MCF 10A (cell line): ENCODE measurements around the gene FBXO5. TPM values are rescaled to one million over a fixed set of nuclear protein-coding genes. Genes with fewer than 3 reads are reported as not detected.

Experiments
- BruUV-seq: library from RNA; stranded (reverse); fragments of 400-500 nt; replicated peaks from 2 replicates; lab custom pipeline; 2021; lab: Mats Ljungman, UMichigan
- CTCF ChIA-PET: fragments of 300-600 bp; sonication (Branson Sonifier 250); formaldehyde crosslinking; extraction: SDS; loops from one replicate; lab custom pipeline; 2021; ENCODE audit warnings: antibody characterized with exemption, inconsistent platforms; lab: Yijun Ruan, JAX
- POLR2A ChIA-PET: fragments of 300-600, 350-650 bp; sonication (Branson Sonifier 250); formaldehyde crosslinking; extraction: SDS; loops from one replicate; lab custom pipeline; 2020; ENCODE audit warnings: antibody characterized with exemption, inconsistent platforms; lab: Yijun Ruan, JAX
- DNase-seq: peaks from one replicate; pipeline ENCODE4 v3.0.0-alpha.2; 2018; ENCODE audit not compliant: unreplicated experiment
- H3K27ac Mint-ChIP-seq: one replicate; pipeline ENCODE4 v1.8.0; 2022; ENCODE audit warnings: mild to moderate bottlenecking, low read depth, mixed read lengths; ENCODE audit not compliant: unreplicated experiment
- H3K27me3 Mint-ChIP-seq: one replicate; pipeline ENCODE4 v1.8.0; 2022; ENCODE audit warnings: mixed read lengths; ENCODE audit not compliant: insufficient read depth, unreplicated experiment
- H3K36me3 Mint-ChIP-seq: one replicate; pipeline ENCODE4 v1.8.0; 2022; ENCODE audit warnings: mild to moderate bottlenecking, moderate library complexity, mixed read lengths; ENCODE audit not compliant: insufficient read depth, unreplicated experiment
- H3K4me1 Mint-ChIP-seq: one replicate; pipeline ENCODE4 v1.8.0; 2022; ENCODE audit warnings: mixed read lengths; ENCODE audit not compliant: insufficient read depth, unreplicated experiment
- H3K4me3 Mint-ChIP-seq: one replicate; pipeline ENCODE4 v1.8.0; 2022; ENCODE audit warnings: mild to moderate bottlenecking, moderate library complexity, mixed read lengths; ENCODE audit not compliant: unreplicated experiment
- H3K9me3 Mint-ChIP-seq: one replicate; pipeline ENCODE4 v1.8.0; 2022; ENCODE audit warnings: mixed read lengths; ENCODE audit not compliant: unreplicated experiment
- CTCF ChIP-seq: fragments of 200-600 bp; IDR thresholded peaks from one replicate; pipeline ENCODE4 v1.8.0; 2022; ENCODE audit warnings: antibody characterized with exemption, mild to moderate bottlenecking; ENCODE audit not compliant: unreplicated experiment
- intact Hi-C: fragments of 100-400 bp; cut with micrococcal nuclease; formaldehyde crosslinking; loops from 2 replicates; pipeline ENCODE4 v1.14.1; 2022
- total RNA-seq: library from RNA; stranded (reverse); gene quantifications from 2 replicates; pipeline ENCODE4 v1.2.3, GENCODE V29; 2022

Gene FBXO5
- total RNA-seq, 1 experiment from 2014 or later: 16.4 TPM

- Mint-ChIP-seq H3K36me3 (no peaks in the 10 kb centered on the region), H3K4me3 (no peak overlapping the region), H3K27ac (no peak overlapping the region), H3K27me3 (peaks cover 20% of the 10 kb centered on the region), H3K9me3 (no peaks in the 10 kb centered on the region), H3K4me1 (no peaks in the 10 kb centered on the region)
- no peak for DNase-seq
- intact Hi-C loops: no loop called here
- no TSS peak for BruUV-seq
- TF ChIP-seq CTCF: no peak
- ChIA-PET CTCF (interaction anchor here (0.6 to 0.7 kb wide), 2 partner anchors 60 to 194 kb away, joined by 3 to 4 read pairs; no protein-coding TSS in a partner anchor), POLR2A (no interaction called here)
Measured at GRCh38 chr6:152942319-152942869, 40.4 kb downstream of the FBXO5 start.

GRCh38 chr6:152941746-152942145 lies 41.1 kb downstream of the FBXO5 start:
- Mint-ChIP-seq H3K4me3 (no peak overlapping the region), H3K9me3 (no peaks in the 10 kb centered on the region), H3K36me3 (no peaks in the 10 kb centered on the region), H3K4me1 (no peaks in the 10 kb centered on the region), H3K27ac (no peak overlapping the region), H3K27me3 (peaks cover 27% of the 10 kb centered on the region)
- intact Hi-C loops: no loop called here
- TF ChIP-seq CTCF: no peak
- CTCF ChIA-PET: interaction anchor here (0.9 kb wide), 1 partner anchor 77 kb away, joined by 6 read pairs; no protein-coding TSS in a partner anchor
- no peak for DNase-seq
- BruUV-seq: no TSS peak
- POLR2A ChIA-PET: no interaction called here

- H3K4me1 Mint-ChIP-seq: no peaks in the 10 kb centered on the region
- H3K4me3 Mint-ChIP-seq: no peak overlapping the region
- CTCF ChIA-PET: no interaction called here
- no peak for TF ChIP-seq CTCF
- H3K27ac Mint-ChIP-seq: no peak overlapping the region
- H3K36me3 Mint-ChIP-seq: no peaks in the 10 kb centered on the region
- BruUV-seq: no TSS peak
- H3K27me3 Mint-ChIP-seq: peaks cover 91% of the 10 kb centered on the region
- intact Hi-C loops: no loop called here
- POLR2A ChIA-PET: no interaction called here
- H3K9me3 Mint-ChIP-seq: no peaks in the 10 kb centered on the region
- no peak for DNase-seq
Measured at GRCh38 chr6:152932865-152933264, 50.0 kb downstream of the FBXO5 start.

- no TSS peak for BruUV-seq
- no peaks in the 10 kb centered on the region for H3K9me3 Mint-ChIP-seq
- ChIA-PET POLR2A (no interaction called here), CTCF (interaction anchor here (0.6 to 2.8 kb wide), 2 partner anchors 24 to 59 kb away, joined by 3 to 10 read pairs; no protein-coding TSS in a partner anchor)
- no peak for DNase-seq
- intact Hi-C loops: no loop called here
- H3K4me1 Mint-ChIP-seq: no peaks in the 10 kb centered on the region
- no peaks in the 10 kb centered on the region for H3K36me3 Mint-ChIP-seq
- TF ChIP-seq CTCF: no peak
- H3K27me3 Mint-ChIP-seq: peaks cover 79% of the 10 kb centered on the region
- H3K4me3 Mint-ChIP-seq: no peak overlapping the region
- H3K27ac Mint-ChIP-seq: no peak overlapping the region
Measured at GRCh38 chr6:152922706-152923105, 60.1 kb downstream of the FBXO5 start.

Other genes with a start within 250 kb of the FBXO5 start
- not detected in 2 replicates for gene VIP, start 232.2 kb downstream of the FBXO5 start, total RNA-seq
- gene MTRF1L, start 19.7 kb upstream of the FBXO5 start, total RNA-seq: 25.5 and 30.9 TPM in 2 replicates
- 2.5 and 3.7 TPM in 2 replicates for gene RGS17, start 148.2 kb upstream of the FBXO5 start, total RNA-seq